ENCODE data around the gene CACNA2D3.

Gene CACNA2D3

GRCh38 chr3:54225841-54226528 lies 103.6 kb downstream of the CACNA2D3 start:
- no peak for DNase-seq

- no peak for DNase-seq
Measured at GRCh38 chr3:54228806-54229205, 106.5 kb downstream of the CACNA2D3 start.

GRCh38 chr3:54232618-54233017 lies 110.3 kb downstream of the CACNA2D3 start:
- no peak for DNase-seq

GRCh38 chr3:54235998-54236397 lies 113.6 kb downstream of the CACNA2D3 start:
- DNase-seq = no peak

- DNase-seq = no peak
Measured at GRCh38 chr3:54237109-54237508, 114.8 kb downstream of the CACNA2D3 start.

- no peak for DNase-seq
Measured at GRCh38 chr3:54237788-54238502, 115.6 kb downstream of the CACNA2D3 start.

GRCh38 chr3:54240309-54240708 lies 118.0 kb downstream of the CACNA2D3 start:
- no peak for DNase-seq

GRCh38 chr3:54243056-54243931 lies 120.9 kb downstream of the CACNA2D3 start:
- no peak for DNase-seq

GRCh38 chr3:54243960-54244682 lies 121.8 kb downstream of the CACNA2D3 start:
- no peak for DNase-seq

- no peak for DNase-seq
Measured at GRCh38 chr3:54251705-54252104, 129.4 kb downstream of the CACNA2D3 start.

- DNase-seq = no peak
Measured at GRCh38 chr3:54257125-54257720, 134.9 kb downstream of the CACNA2D3 start.

GRCh38 chr3:54259636-54260035 lies 137.3 kb downstream of the CACNA2D3 start:
- DNase-seq = no peak

- DNase-seq = no peak
Measured at GRCh38 chr3:54261141-54261540, 138.8 kb downstream of the CACNA2D3 start.

- DNase-seq = no peak
Measured at GRCh38 chr3:54262541-54262940, 140.2 kb downstream of the CACNA2D3 start.

GRCh38 chr3:54262946-54263345 lies 140.6 kb downstream of the CACNA2D3 start:
- DNase-seq = no peak

- no peak for DNase-seq
Measured at GRCh38 chr3:54264050-54264449, 141.7 kb downstream of the CACNA2D3 start.

GRCh38 chr3:54270816-54271526 lies 148.6 kb downstream of the CACNA2D3 start:
- no peak for DNase-seq

- no peak for DNase-seq
Measured at GRCh38 chr3:54273791-54274190, 151.4 kb downstream of the CACNA2D3 start.

- DNase-seq = no peak
Measured at GRCh38 chr3:54274607-54275006, 152.3 kb downstream of the CACNA2D3 start.

- DNase-seq = no peak
Measured at GRCh38 chr3:54279005-54279583, 156.7 kb downstream of the CACNA2D3 start.

GRCh38 chr3:54283470-54283869 lies 161.1 kb downstream of the CACNA2D3 start:
- no peak for DNase-seq
